Measurements from ENCODE around the gene NLRC4.

- no peak for TF ChIP-seq CTCF (IDR thresholded peaks at IDR 0.05)
- no peak for TF ChIP-seq POLR2A (IDR thresholded peaks at IDR 0.05)
Measured at GRCh38 chr2:32222966-32223365, 41.7 kb downstream of the NLRC4 start.
